Endodermal cell (in vitro differentiated cells): ENCODE measurements around the gene SMOC2. TPM values are rescaled to one million over a fixed set of nuclear protein-coding genes. Genes with fewer than 3 reads are reported as not detected.

Source experiments
- DNase-seq: peaks from one replicate; pipeline ENCODE4 v3.0.0-alpha.2; 2017
- H3K27ac ChIP-seq: 2 replicates; pipeline ENCODE4 v1.5.1; 2013; ENCODE audit warnings: mild to moderate bottlenecking, low read depth, low read length, moderate library complexity
- H3K27me3 ChIP-seq: 2 replicates; pipeline ENCODE4 v1.6.1; 2013; ENCODE audit warnings: mild to moderate bottlenecking, low read length, moderate library complexity; ENCODE audit not compliant: insufficient read depth, control insufficient read depth, poor library complexity, severe bottlenecking
- H3K36me3 ChIP-seq: 2 replicates; pipeline ENCODE4 v1.7.0; 2013; ENCODE audit warnings: mild to moderate bottlenecking, low read length, moderate library complexity; ENCODE audit not compliant: control insufficient read depth, insufficient read depth
- H3K4me1 ChIP-seq: one replicate; pipeline ENCODE4 v1.7.0; 2013; ENCODE audit warnings: low read length; ENCODE audit not compliant: control insufficient read depth, insufficient read depth
- H3K4me3 ChIP-seq: 2 replicates; pipeline ENCODE4 v1.5.1; 2013; ENCODE audit warnings: mild to moderate bottlenecking, low read length, moderate library complexity
- H3K9ac ChIP-seq: 2 replicates; pipeline ENCODE4 v1.6.1; 2013; ENCODE audit warnings: mild to moderate bottlenecking, low read length, moderate library complexity; ENCODE audit not compliant: poor library complexity, severe bottlenecking; ENCODE audit errors: extremely low read depth
- H3K9me3 ChIP-seq: 2 replicates; pipeline ENCODE4 v1.6.1; 2013; ENCODE audit warnings: mild to moderate bottlenecking, low read length, moderate library complexity; ENCODE audit not compliant: control insufficient read depth
- H3K27ac Mint-ChIP-seq: 2 replicates; pipeline ENCODE4 v1.8.0; 2020; ENCODE audit warnings: mixed read lengths
- H3K27me3 Mint-ChIP-seq: 2 replicates; pipeline ENCODE4 v1.8.0; 2021; ENCODE audit warnings: mild to moderate bottlenecking, mixed read lengths; ENCODE audit not compliant: insufficient read depth
- H3K36me3 Mint-ChIP-seq: 2 replicates; pipeline ENCODE4 v1.8.0; 2020; ENCODE audit warnings: low read depth, mixed read lengths
- H3K4me1 Mint-ChIP-seq: 2 replicates; pipeline ENCODE4 v1.8.0; 2020; ENCODE audit warnings: mixed read lengths
- H3K4me3 Mint-ChIP-seq: 2 replicates; pipeline ENCODE4 v1.8.0; 2020; ENCODE audit warnings: mild to moderate bottlenecking, moderate library complexity, mixed read lengths
- H3K9me3 Mint-ChIP-seq: 2 replicates; pipeline ENCODE4 v1.8.0; 2020; ENCODE audit warnings: mild to moderate bottlenecking, mixed read lengths
- WGBS, 2 experiments: methylation state at CpG; one replicate each; pipeline versions ENCODE4 v1.1.5 to v1.1.7; 2013; ENCODE audit warnings: missing lambda C conversion rate in 2 of 2, mixed read lengths in 1 of 2; ENCODE audit not compliant: insufficient coverage in 1 of 2, insufficient read length in 1 of 2; 5-methylcytosine and 5-hydroxymethylcytosine counted together
- total RNA-seq, 2 donors: library from RNA; stranded (reverse); fragmentation: NEBNext Ultra II Directional in 1 of 2; extraction: Animal tissue kit (Norgen Biotek cat#: 25700) in 1 of 2; gene quantifications; 2 replicates in 1 of 2; 3 replicates in 1 of 2; pipeline ENCODE4 v1.2.1, GENCODE V29; 2021
- TF ChIP-seq, protein P1 (sequence below): fragments of 200-600 bp; sonication (generic); conservative IDR thresholded peaks from 2 replicates; pipeline ENCODE4 v1.5.0; 2021; ENCODE audit warnings: antibody characterized with exemption, mild to moderate bottlenecking

The SMOC2 gene
- total RNA-seq, 2 donors from 2014 or later: 0.20 TPM; not detected in 1

DNA sequence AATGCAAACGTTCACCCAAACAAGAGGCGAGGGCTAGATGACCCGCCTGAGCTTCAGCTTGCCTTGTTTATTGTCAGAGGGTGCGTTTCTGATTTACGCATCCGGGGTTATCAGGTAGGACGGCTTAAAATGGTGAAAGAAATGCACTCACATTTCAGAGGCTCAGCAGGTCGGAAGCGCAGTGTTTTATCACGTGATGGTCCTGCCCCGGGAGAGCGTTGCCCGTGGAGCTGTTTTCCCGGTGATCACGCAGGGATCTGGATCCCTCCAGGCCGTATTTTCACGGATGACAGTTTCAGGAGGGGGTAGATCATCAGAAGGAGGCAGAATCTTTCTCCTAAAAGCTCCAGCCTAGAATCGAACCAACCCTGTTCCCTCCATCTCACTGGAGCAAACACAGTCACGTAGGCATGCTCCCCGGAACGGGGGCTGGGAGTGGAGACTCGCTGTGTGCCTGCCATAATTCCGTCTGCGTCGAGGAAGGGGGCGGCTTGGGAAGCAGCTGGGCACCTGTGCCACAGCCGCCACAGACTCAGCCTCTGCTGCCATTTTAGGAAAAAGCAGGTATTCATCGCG, 121.7 kb downstream of the SMOC2 start:
- no peaks in the 10 kb centered on the region for H3K9me3 ChIP-seq
- H3K27ac ChIP-seq: no peak overlapping the region
- Mint-ChIP-seq H3K4me3 (no peak overlapping the region), H3K27me3 (peaks cover 6% of the 10 kb centered on the region), H3K36me3 (no peaks in the 10 kb centered on the region), H3K9me3 (peaks cover 9% of the 10 kb centered on the region), H3K27ac (no peak overlapping the region), H3K4me1 (no peaks in the 10 kb centered on the region)
- no peak overlapping the region for H3K9ac ChIP-seq
- TF ChIP-seq, protein P1, sequence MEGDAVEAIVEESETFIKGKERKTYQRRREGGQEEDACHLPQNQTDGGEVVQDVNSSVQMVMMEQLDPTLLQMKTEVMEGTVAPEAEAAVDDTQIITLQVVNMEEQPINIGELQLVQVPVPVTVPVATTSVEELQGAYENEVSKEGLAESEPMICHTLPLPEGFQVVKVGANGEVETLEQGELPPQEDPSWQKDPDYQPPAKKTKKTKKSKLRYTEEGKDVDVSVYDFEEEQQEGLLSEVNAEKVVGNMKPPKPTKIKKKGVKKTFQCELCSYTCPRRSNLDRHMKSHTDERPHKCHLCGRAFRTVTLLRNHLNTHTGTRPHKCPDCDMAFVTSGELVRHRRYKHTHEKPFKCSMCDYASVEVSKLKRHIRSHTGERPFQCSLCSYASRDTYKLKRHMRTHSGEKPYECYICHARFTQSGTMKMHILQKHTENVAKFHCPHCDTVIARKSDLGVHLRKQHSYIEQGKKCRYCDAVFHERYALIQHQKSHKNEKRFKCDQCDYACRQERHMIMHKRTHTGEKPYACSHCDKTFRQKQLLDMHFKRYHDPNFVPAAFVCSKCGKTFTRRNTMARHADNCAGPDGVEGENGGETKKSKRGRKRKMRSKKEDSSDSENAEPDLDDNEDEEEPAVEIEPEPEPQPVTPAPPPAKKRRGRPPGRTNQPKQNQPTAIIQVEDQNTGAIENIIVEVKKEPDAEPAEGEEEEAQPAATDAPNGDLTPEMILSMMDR: no peak
- H3K4me1 ChIP-seq: no peaks in the 10 kb centered on the region
- WGBS, 2 experiments: 94% methylated on average over 25 to 29 of the region's 29 CpGs
- DNase-seq: no peak
- no peak overlapping the region for H3K4me3 ChIP-seq
- no peaks in the 10 kb centered on the region for H3K27me3 ChIP-seq
- no peaks in the 10 kb centered on the region for H3K36me3 ChIP-seq

DNA sequence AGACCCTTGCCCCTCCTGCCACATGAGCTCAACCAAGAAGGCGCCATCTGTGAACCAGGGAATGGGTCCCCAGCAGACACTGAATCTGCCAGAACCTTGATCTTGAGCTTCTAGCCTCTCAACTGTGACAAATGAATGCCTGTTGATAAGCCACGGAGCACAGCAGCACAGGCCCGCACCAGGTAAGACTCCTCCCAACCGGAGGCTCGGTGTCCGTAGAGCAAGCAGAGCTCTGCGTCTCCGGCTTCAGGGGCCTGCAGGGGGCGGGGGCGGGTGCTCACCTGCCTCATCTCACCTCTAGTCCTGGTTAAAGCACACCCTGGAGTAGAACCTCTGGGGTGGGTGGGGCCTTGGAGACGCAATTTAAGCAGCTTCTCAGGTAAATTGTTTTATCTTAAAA, 122.7 kb downstream of the SMOC2 start:
- no peaks in the 10 kb centered on the region for H3K27me3 ChIP-seq
- H3K9ac ChIP-seq: no peak overlapping the region
- no peak overlapping the region for H3K27ac Mint-ChIP-seq
- H3K4me1 ChIP-seq: no peaks in the 10 kb centered on the region
- no peaks in the 10 kb centered on the region for H3K36me3 Mint-ChIP-seq
- H3K4me1 Mint-ChIP-seq: no peaks in the 10 kb centered on the region
- no peak overlapping the region for H3K4me3 Mint-ChIP-seq
- peaks cover 9% of the 10 kb centered on the region for H3K9me3 Mint-ChIP-seq
- H3K36me3 ChIP-seq: no peaks in the 10 kb centered on the region
- TF ChIP-seq, protein P1: peak; percentile 58
- H3K27ac ChIP-seq: no peak overlapping the region
- H3K9me3 ChIP-seq: no peaks in the 10 kb centered on the region
- H3K27me3 Mint-ChIP-seq: peaks cover 6% of the 10 kb centered on the region
- WGBS, 2 experiments: 86 to 100% methylated on average over 1 to 11 of the region's 11 CpGs
- no peak overlapping the region for H3K4me3 ChIP-seq
- peak; percentile 81 for DNase-seq

DNA sequence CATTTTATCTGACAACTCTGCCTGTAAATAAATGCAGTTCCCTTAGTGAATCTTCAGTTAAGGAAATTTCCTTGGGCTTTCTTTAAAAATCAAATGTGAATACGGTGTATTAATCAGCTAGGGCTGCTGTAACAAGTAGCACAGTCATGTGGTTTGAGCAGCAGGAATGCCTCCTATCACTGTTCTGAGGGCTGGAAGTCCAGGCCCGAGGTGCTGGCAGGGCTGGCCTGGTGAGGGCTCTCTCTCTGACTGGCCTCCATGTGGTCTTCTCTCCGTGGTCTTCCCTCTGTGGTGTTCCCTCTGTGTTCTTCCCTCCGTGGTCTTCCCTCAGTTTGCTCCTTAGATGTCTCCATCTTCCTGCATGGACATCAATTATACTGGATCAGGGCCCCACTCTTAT, 124.1 kb downstream of the SMOC2 start:
- no peak overlapping the region for H3K27ac Mint-ChIP-seq
- TF ChIP-seq, protein P1: no peak
- H3K4me3 ChIP-seq: no peak overlapping the region
- DNase-seq: peak; percentile 15
- H3K4me1 ChIP-seq: no peaks in the 10 kb centered on the region
- no peaks in the 10 kb centered on the region for H3K36me3 ChIP-seq
- no peaks in the 10 kb centered on the region for H3K4me1 Mint-ChIP-seq
- WGBS, 2 experiments: 89 to 99% methylated on average over 4 of the region's 4 CpGs
- no peak overlapping the region for H3K4me3 Mint-ChIP-seq
- H3K36me3 Mint-ChIP-seq: no peaks in the 10 kb centered on the region
- no peak overlapping the region for H3K9ac ChIP-seq
- H3K27me3 ChIP-seq: no peaks in the 10 kb centered on the region
- no peaks in the 10 kb centered on the region for H3K9me3 ChIP-seq
- peaks cover 9% of the 10 kb centered on the region for H3K9me3 Mint-ChIP-seq
- peaks cover 6% of the 10 kb centered on the region for H3K27me3 Mint-ChIP-seq
- H3K27ac ChIP-seq: no peak overlapping the region
